HG03575 (cell line): ENCODE data around the gene RTL1.

Source experiments
- ATAC-seq: cut with Tn5 transposase; IDR thresholded peaks from one replicate; pipeline ENCODE4 v1.9.1; 2021; ENCODE audit not compliant: unreplicated experiment, insufficient number of reproducible peaks, low FRiP score; ENCODE audit errors: extremely low read depth

RTL1 gene

GRCh38 chr14:100885196-100885595 is 18.3 kb downstream of the RTL1 start:
- no peak for ATAC-seq

- no peak for ATAC-seq
These were observed 19.1 kb downstream of the RTL1 start for GRCh38 chr14:100884456-100884855.

- no peak for ATAC-seq
These were observed 19.8 kb downstream of the RTL1 start for GRCh38 chr14:100883789-100884101.

GRCh38 chr14:100882991-100883788 is 20.3 kb downstream of the RTL1 start:
- no peak for ATAC-seq

- ATAC-seq: no peak
These were observed 21.2 kb downstream of the RTL1 start for GRCh38 chr14:100882026-100882967.

- ATAC-seq: no peak
These were observed 22.1 kb downstream of the RTL1 start for GRCh38 chr14:100881211-100882025.

- ATAC-seq: no peak
These were observed 23.0 kb downstream of the RTL1 start for GRCh38 chr14:100880271-100881101.

GRCh38 chr14:100879782-100880181 is 23.7 kb downstream of the RTL1 start:
- no peak for ATAC-seq

GRCh38 chr14:100879194-100879593 is 24.3 kb downstream of the RTL1 start:
- no peak for ATAC-seq

- ATAC-seq: no peak
These were observed 25.0 kb downstream of the RTL1 start for GRCh38 chr14:100878271-100879146.

GRCh38 chr14:100875861-100876590 is 27.5 kb downstream of the RTL1 start:
- no peak for ATAC-seq

- no peak for ATAC-seq
These were observed 28.4 kb downstream of the RTL1 start for GRCh38 chr14:100875126-100875525.

- no peak for ATAC-seq
These were observed 29.0 kb downstream of the RTL1 start for GRCh38 chr14:100874411-100875091.

- no peak for ATAC-seq
These were observed 29.5 kb downstream of the RTL1 start for GRCh38 chr14:100874051-100874410.

GRCh38 chr14:100873096-100873482 is 30.4 kb downstream of the RTL1 start:
- ATAC-seq: no peak

GRCh38 chr14:100872259-100873095 is 31.0 kb downstream of the RTL1 start:
- ATAC-seq: no peak
